ENCODE data around the gene ASAP2. TPM values are rescaled to one million over a fixed set of nuclear protein-coding genes. Genes with fewer than 3 reads are reported as not detected.

ASAP2 gene
- total RNA-seq, 4 donors from 2014 or later, result 33.2 to 62.1 (median 54.5) TPM

- intact Hi-C loops (cut with DNase I; ENCODE audit: low total_unique reads), result no loop called here
- peaks cover 13 to 42% (median 14%) of the 10 kb centered on the region in 4 donors for H3K4me1 ChIP-seq
- H3K4me3 ChIP-seq, result no peak overlapping the region
- no peaks in the 10 kb centered on the region for H3K36me3 ChIP-seq
- 84 to 94% methylated on average over 3 to 10 of the region's 10 CpGs for WGBS, 2 donors (ENCODE audit: low coverage in 1 of 2)
- no peaks in the 10 kb centered on the region for H3K27me3 ChIP-seq
- in situ Hi-C loops (cut with MboI; ENCODE audit: low pct_ligation_motif_present in 1 of 4, low pct_unique_long_range_greater_than_20kb in 1 of 4, low sequenced_read_pairs in 3 of 4), result no loop called here
- no peak for DNase-seq
- no peak for TF ChIP-seq POLR2A (IDR thresholded peaks at IDR 0.05)
- no peak for TF ChIP-seq POLR2AphosphoS5 (IDR thresholded peaks at IDR 0.05)
- no peak for TF ChIP-seq CTCF (IDR thresholded peaks at IDR 0.05)
- TF ChIP-seq EP300 (IDR thresholded peaks at IDR 0.05; ENCODE audit: low read depth), result no peak
- no peaks in the 10 kb centered on the region for H3K9me3 ChIP-seq
- no peak overlapping the region for H3K27ac ChIP-seq
Measured at GRCh38 chr2:9225806-9226205, 19.2 kb downstream of the ASAP2 start.

GRCh38 chr2:9226458-9227380 is 20.1 kb downstream of the ASAP2 start:
- intact Hi-C loops (cut with DNase I; ENCODE audit: low total_unique reads) (no loop called here), in situ Hi-C loops (cut with MboI; ENCODE audit: low pct_ligation_motif_present in 1 of 4, low pct_unique_long_range_greater_than_20kb in 1 of 4, low sequenced_read_pairs in 3 of 4) (no loop called here)
- 74 to 82% methylated on average over 6 to 15 of the region's 15 CpGs for WGBS, 2 donors (ENCODE audit: low coverage in 1 of 2)

GRCh38 chr2:9228088-9228751 is 21.6 kb downstream of the ASAP2 start:
- no peaks in the 10 kb centered on the region for H3K27me3 ChIP-seq
- no peak for DNase-seq
- H3K9me3 ChIP-seq, result no peaks in the 10 kb centered on the region
- H3K36me3 ChIP-seq, result no peaks in the 10 kb centered on the region
- peaks cover 19 to 49% (median 25%) of the 10 kb centered on the region in 4 donors for H3K4me1 ChIP-seq
- in situ Hi-C loops (cut with MboI; ENCODE audit: low pct_ligation_motif_present in 1 of 4, low pct_unique_long_range_greater_than_20kb in 1 of 4, low sequenced_read_pairs in 3 of 4) (no loop called here), intact Hi-C loops (cut with DNase I; ENCODE audit: low total_unique reads) (no loop called here)
- WGBS, 2 donors (ENCODE audit: low coverage in 1 of 2), result 75 to 83% methylated on average over 1 to 4 of the region's 4 CpGs
- H3K27ac ChIP-seq, result no peak overlapping the region
- no peak overlapping the region for H3K4me3 ChIP-seq
- TF ChIP-seq EP300 (IDR thresholded peaks at IDR 0.05; ENCODE audit: low read depth), result no peak
- TF ChIP-seq CTCF (IDR thresholded peaks at IDR 0.05), result no peak
- TF ChIP-seq POLR2AphosphoS5 (IDR thresholded peaks at IDR 0.05), result no peak
- no peak for TF ChIP-seq POLR2A (IDR thresholded peaks at IDR 0.05)

More at GRCh38 chr2:9226458-9227380, 20.1 kb downstream of the ASAP2 start:
- TF ChIP-seq POLR2A (IDR thresholded peaks at IDR 0.05), result no peak
- no peak for TF ChIP-seq POLR2AphosphoS5 (IDR thresholded peaks at IDR 0.05)
- TF ChIP-seq EP300 (IDR thresholded peaks at IDR 0.05; ENCODE audit: low read depth), result no peak
- no peak for TF ChIP-seq CTCF (IDR thresholded peaks at IDR 0.05)
- Histone ChIP-seq H3K36me3 (no peaks in the 10 kb centered on the region), H3K27ac (no peak overlapping the region), H3K4me3 (no peak overlapping the region), H3K27me3 (no peaks in the 10 kb centered on the region), H3K9me3 (no peaks in the 10 kb centered on the region), H3K4me1 (peaks cover 19 to 52% (median 23%) of the 10 kb centered on the region in 4 donors)
- DNase-seq, result no peak

- Histone ChIP-seq H3K4me1 (peaks cover 19 to 52% (median 26%) of the 10 kb centered on the region in 4 donors), H3K36me3 (no peaks in the 10 kb centered on the region), H3K9me3 (no peaks in the 10 kb centered on the region), H3K27ac (no peak overlapping the region), H3K4me3 (no peak overlapping the region), H3K27me3 (no peaks in the 10 kb centered on the region)
- intact Hi-C loops (cut with DNase I; ENCODE audit: low total_unique reads) (no loop called here), in situ Hi-C loops (cut with MboI; ENCODE audit: low pct_ligation_motif_present in 1 of 4, low pct_unique_long_range_greater_than_20kb in 1 of 4, low sequenced_read_pairs in 3 of 4) (no loop called here)
- DNase-seq, result no peak
- TF ChIP-seq POLR2A (IDR thresholded peaks at IDR 0.05), result no peak
- no peak for TF ChIP-seq CTCF (IDR thresholded peaks at IDR 0.05)
- 91 to 93% methylated on average over 4 to 15 of the region's 15 CpGs for WGBS, 2 donors (ENCODE audit: low coverage in 1 of 2)
Measured at GRCh38 chr2:9228781-9229469, 22.3 kb downstream of the ASAP2 start.

Measured in transverse colon (tissue), 4 donors.